Measurements from ENCODE around the gene CDC14A.

CDC14A gene

DNA sequence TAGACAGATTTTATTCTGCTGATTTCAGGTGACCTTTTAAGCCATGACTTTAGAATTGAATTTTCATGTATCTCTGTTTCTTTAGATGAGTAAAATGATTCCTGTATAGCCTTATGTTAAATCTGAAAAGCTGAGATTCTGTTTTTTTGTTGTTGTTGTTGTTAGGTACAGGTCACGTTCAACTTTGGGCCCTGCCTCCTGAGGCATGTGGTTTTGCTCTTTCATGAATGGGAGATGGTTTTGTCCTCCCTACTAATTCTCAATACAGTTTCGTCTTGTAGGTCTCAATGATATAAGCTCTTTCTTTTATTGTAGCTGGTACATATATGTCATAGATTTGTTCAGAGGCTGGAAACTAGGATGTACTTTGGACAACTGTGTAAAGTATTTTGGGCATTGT lies 79.6 kb downstream of the CDC14A start:
- no peak overlapping the region for H3K4me3 ChIP-seq (ENCODE audit: low read depth, low read length)
- no peak for DNase-seq (ENCODE audit: low read depth)
- TF ChIP-seq, protein P1, sequence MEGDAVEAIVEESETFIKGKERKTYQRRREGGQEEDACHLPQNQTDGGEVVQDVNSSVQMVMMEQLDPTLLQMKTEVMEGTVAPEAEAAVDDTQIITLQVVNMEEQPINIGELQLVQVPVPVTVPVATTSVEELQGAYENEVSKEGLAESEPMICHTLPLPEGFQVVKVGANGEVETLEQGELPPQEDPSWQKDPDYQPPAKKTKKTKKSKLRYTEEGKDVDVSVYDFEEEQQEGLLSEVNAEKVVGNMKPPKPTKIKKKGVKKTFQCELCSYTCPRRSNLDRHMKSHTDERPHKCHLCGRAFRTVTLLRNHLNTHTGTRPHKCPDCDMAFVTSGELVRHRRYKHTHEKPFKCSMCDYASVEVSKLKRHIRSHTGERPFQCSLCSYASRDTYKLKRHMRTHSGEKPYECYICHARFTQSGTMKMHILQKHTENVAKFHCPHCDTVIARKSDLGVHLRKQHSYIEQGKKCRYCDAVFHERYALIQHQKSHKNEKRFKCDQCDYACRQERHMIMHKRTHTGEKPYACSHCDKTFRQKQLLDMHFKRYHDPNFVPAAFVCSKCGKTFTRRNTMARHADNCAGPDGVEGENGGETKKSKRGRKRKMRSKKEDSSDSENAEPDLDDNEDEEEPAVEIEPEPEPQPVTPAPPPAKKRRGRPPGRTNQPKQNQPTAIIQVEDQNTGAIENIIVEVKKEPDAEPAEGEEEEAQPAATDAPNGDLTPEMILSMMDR (IDR thresholded peaks at IDR 0.05; ENCODE audit: low read depth, low read length, missing control alignments) = no peak

DNA sequence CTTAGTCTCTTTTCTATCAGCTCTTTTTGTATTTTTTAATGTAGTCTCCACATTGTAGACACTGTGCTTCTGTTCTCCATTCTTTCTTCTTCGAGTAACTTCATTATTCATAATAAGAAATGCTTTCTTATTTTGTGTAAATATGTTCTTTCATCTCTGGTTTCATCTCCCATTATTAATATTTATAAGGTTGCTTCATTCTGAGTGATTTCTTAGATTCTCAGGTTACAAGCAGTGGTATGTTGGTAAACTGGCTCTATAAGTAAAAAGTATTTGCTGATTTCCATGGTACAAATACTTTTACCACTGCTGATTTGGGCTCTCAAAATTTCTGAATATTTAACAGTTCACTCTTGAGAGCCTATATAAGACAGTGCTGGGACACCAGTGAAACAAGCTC lies 81.3 kb downstream of the CDC14A start:
- DNase-seq (ENCODE audit: low read depth) = no peak
- TF ChIP-seq, protein P1 (IDR thresholded peaks at IDR 0.05; ENCODE audit: low read depth, low read length, missing control alignments) = no peak
- H3K4me3 ChIP-seq (ENCODE audit: low read depth, low read length) = no peak overlapping the region

DNA sequence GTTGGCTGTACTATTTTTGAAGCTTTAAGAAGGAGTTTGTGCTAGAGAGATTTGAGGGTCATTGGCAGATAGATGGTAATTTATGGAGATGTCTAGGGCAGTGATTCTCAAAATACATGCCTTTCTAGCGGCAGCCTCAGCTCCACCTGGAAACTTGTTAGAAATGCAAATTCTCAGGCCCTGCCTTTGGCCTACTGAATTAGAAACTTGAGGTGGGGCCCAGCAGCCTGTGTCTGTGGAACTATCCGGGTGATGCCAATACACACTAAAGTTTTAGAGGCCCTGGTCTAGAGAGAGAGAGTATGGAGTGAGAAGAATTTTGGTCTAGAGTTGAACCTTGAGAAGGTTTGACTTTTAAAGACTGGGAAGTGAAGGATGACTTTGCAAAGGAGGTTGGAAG lies 82.5 kb downstream of the CDC14A start:
- TF ChIP-seq, protein P1 (IDR thresholded peaks at IDR 0.05; ENCODE audit: low read depth, low read length, missing control alignments) = no peak
- H3K4me3 ChIP-seq (ENCODE audit: low read depth, low read length) = no peak overlapping the region
- DNase-seq (ENCODE audit: low read depth) = no peak

DNA sequence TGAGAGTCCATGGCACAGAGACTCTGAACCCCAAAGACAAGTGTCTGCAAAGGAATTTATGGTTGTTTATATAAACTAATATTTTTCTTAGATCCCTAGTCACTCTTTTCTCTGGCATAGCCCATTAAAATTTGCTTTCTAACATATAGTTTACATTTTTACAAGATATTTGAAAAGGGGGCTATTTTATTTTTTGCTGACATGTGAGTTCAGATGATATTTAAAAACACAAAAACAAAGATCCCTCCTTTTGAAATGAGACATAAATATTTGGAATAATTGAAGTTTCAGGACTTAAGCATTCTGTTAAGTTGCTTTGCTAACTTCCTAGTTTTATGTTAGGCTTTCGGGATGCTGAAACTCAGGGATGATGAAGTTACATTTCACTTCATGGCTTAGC lies 86.1 kb downstream of the CDC14A start:
- DNase-seq (ENCODE audit: low read depth) = no peak
- H3K4me3 ChIP-seq (ENCODE audit: low read depth, low read length) = no peak overlapping the region
- TF ChIP-seq, protein P1 (IDR thresholded peaks at IDR 0.05; ENCODE audit: low read depth, low read length, missing control alignments) = no peak

DNA sequence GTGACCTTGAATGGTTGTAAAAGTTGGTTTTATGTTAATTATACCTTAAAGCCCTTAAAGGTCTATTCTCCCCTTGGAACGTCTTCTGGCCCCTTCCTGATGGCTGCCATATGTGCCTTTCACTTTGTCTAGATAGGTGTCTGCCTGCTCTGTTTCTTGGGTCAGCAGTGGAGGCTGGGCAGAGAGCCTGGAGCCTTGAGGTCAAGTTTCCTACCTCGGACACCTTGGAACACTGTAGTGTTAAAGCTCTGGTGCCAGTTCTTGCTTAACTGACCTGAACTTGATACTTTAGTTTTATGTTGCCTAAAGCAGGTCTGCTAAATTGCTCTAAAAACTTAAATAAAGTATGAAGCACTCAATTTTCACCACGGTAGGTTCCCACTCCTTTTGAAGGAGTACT lies 86.5 kb downstream of the CDC14A start:
- TF ChIP-seq, protein P1 (IDR thresholded peaks at IDR 0.05; ENCODE audit: low read depth, low read length, missing control alignments) = no peak
- DNase-seq (ENCODE audit: low read depth) = no peak
- no peak overlapping the region for H3K4me3 ChIP-seq (ENCODE audit: low read depth, low read length)

DNA sequence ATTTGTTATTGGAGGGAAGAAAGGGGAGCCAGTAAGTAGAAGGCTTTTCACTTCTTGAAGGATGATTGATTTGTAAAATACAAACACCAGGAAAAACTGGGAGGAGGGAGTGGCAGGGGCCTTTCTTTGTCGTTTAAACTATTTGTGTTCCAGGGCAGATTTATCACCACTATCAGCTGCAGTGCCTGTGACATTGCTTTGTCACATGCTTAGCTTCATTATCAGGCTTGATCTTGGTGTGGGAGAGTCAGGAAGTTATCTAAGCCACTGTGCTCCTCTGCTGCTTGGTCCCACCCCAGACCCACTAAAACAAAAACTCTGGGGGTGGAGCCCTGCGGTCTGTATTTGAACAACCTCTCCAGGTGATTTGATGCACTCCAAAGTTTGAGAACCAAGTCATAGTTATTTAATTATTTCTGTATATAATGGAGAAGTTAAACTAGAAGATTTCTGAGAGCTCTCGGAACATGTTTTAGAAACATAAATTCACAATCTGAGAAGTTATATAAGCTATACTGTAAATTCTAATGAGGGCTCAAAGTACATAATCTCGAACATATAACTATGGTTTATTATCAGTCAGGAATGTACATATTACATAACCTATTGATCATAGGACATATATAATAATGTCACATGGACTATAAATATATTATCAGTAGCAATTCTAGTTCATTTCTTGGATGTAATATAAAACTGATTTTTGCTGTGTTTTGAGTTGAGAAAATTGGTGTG lies 87.9 kb downstream of the CDC14A start:
- DNase-seq (ENCODE audit: low read depth) = no peak
- no peak overlapping the region for H3K4me3 ChIP-seq (ENCODE audit: low read depth, low read length)
- TF ChIP-seq, protein P1 (IDR thresholded peaks at IDR 0.05; ENCODE audit: low read depth, low read length, missing control alignments) = no peak

DNA sequence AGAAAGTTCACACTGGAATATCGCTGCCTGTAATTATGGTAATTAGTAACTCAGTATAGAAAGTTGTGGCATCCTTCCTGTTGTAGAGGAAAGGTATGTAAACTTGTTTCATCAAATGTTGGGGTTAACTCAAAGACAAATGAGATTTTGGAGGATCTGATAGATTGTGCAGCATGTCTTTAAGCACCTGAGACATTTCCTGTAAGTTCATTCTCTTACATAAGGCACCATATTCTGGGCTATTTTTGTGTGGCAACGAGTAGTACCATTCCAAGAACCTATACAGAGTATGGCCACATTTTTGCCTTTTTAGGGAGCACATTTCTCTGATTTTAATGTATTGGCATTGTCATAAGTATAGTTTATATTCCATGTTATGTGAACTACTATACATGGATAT lies 88.8 kb downstream of the CDC14A start:
- H3K4me3 ChIP-seq (ENCODE audit: low read depth, low read length) = no peak overlapping the region
- TF ChIP-seq, protein P1 (IDR thresholded peaks at IDR 0.05; ENCODE audit: low read depth, low read length, missing control alignments) = no peak
- no peak for DNase-seq (ENCODE audit: low read depth)

Measured in GM12864 (cell line).